NB4 (cell line): ENCODE data around the gene TLR4.

Experiments
- MYC ChIP-seq: IDR thresholded peaks from 2 replicates; pipeline ENCODE4 v1.6.1; 2011; ENCODE audit warnings: low read depth, low read length
- POLR2A ChIP-seq: IDR thresholded peaks from 2 replicates; pipeline ENCODE4 v1.6.1; 2011; ENCODE audit warnings: mild to moderate bottlenecking; ENCODE audit not compliant: insufficient read length; ENCODE audit errors: extremely low read depth
- TF ChIP-seq, protein P1 (sequence below): IDR thresholded peaks from one replicate; pipeline ENCODE4 v1.5.1; 2012; ENCODE audit warnings: low read depth, low read length
- TF ChIP-seq, protein P2 (sequence below): IDR thresholded peaks from 2 replicates; pipeline ENCODE4 v1.6.1; 2011; ENCODE audit warnings: low read depth, low read length

DNA sequence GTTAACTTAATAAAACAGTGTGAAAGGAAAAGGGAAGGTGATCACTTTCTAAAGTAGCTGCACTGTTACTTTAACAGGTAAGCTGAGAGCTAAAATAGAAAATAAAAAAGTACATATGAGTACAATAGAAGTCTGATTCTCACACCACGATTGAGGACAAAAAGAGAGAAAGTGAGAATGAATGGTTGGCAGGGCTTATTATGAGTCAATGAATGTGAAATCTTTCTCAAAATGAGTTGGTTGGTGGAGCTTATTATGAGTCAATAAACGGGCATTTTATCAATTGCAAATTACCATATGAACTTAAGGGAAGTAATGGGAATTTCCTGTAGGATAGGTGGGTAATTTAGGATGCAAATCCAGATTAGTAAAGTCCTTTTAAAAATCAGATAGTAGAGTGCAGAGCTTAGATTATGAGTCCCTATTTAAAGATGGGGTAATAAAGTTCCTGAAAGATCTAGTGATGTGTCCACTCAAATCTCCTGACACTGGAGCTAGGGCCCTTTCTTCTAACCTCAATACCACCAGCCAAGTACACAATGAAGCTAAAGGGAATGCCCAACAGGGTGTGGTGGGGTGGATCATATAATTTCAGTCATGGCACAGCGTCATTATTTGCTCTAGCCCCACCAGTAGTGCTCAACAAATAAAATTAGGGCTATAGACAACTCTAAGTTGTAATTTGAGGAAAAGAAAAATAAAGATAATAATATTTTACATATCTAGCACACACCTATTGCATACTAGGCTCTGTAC lies 21.1 kb upstream of the TLR4 start:
- TF ChIP-seq, protein P1, sequence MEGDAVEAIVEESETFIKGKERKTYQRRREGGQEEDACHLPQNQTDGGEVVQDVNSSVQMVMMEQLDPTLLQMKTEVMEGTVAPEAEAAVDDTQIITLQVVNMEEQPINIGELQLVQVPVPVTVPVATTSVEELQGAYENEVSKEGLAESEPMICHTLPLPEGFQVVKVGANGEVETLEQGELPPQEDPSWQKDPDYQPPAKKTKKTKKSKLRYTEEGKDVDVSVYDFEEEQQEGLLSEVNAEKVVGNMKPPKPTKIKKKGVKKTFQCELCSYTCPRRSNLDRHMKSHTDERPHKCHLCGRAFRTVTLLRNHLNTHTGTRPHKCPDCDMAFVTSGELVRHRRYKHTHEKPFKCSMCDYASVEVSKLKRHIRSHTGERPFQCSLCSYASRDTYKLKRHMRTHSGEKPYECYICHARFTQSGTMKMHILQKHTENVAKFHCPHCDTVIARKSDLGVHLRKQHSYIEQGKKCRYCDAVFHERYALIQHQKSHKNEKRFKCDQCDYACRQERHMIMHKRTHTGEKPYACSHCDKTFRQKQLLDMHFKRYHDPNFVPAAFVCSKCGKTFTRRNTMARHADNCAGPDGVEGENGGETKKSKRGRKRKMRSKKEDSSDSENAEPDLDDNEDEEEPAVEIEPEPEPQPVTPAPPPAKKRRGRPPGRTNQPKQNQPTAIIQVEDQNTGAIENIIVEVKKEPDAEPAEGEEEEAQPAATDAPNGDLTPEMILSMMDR, result no peak
- no peak for TF ChIP-seq POLR2A
- TF ChIP-seq, protein P2, sequence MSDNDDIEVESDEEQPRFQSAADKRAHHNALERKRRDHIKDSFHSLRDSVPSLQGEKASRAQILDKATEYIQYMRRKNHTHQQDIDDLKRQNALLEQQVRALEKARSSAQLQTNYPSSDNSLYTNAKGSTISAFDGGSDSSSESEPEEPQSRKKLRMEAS, result no peak
- TF ChIP-seq MYC, result no peak
